A549 (cell line): Measurements from ENCODE around the gene ANGEL1. TPM values are rescaled to one million over a fixed set of nuclear protein-coding genes. Genes with fewer than 3 reads are reported as not detected.

Source experiments
- ATAC-seq, 2 experiments: fragments of 200-7000 bp in 1 of 2; fragments of >200 bp in 1 of 2; cut with Nextera tagmentation in 1 of 2; cut with Tn5 transposase in 1 of 2; 3 replicates each; pipeline versions ENCODE4 v1.8.0 to v1.9.1; 2018 to 2020; ENCODE audit warnings: mild to moderate bottlenecking in 1 of 2, moderate library complexity in 1 of 2
- CTCF ChIA-PET: fragments of 300-600 bp; sonication (Branson Sonifier 250); formaldehyde crosslinking; extraction: SDS; loops from one replicate; lab custom pipeline; 2021; ENCODE audit warnings: antibody characterized with exemption, inconsistent platforms; lab: Yijun Ruan, JAX
- POLR2A ChIA-PET: fragments of 350-600 bp; formaldehyde crosslinking; extraction: SDS; loops from one replicate; lab custom pipeline; 2021; ENCODE audit warnings: antibody characterized with exemption, inconsistent platforms; lab: Yijun Ruan, JAX
- DNase-seq, 2 experiments: peaks; one replicate each; pipeline versions ENCODE4 v3.0.0 to v3.0.0-alpha.2; 2011 to 2016; ENCODE audit warnings: low read depth in 1 of 2, low spot score in 1 of 2
- FAIRE-seq: peaks from 2 replicates; lab custom pipeline; 2011; peaks lifted over from hg19 to GRCh38; lab: Jason Lieb, UNC
- H3K27ac ChIP-seq, 2 experiments: fragments of >200 bp; sonication (Bioruptor Twin); formaldehyde crosslinking; 3 replicates each; pipeline ENCODE4 v1.5.1; 2016 to 2017
- H3K4me1 ChIP-seq: fragments of >200 bp; sonication (Bioruptor Twin); formaldehyde crosslinking; 3 replicates; pipeline ENCODE4 v1.6.1; 2016
- H3K4me2 ChIP-seq: fragments of >200 bp; sonication (Bioruptor Twin); formaldehyde crosslinking; 3 replicates; pipeline ENCODE4 v1.6.1; 2016
- H3K4me3 ChIP-seq: fragments of >200 bp; sonication (Bioruptor Twin); formaldehyde crosslinking; 3 replicates; pipeline ENCODE4 v1.5.1; 2016
- H3K9me3 ChIP-seq: fragments of >200 bp; sonication (Bioruptor Twin); formaldehyde crosslinking; 3 replicates; pipeline ENCODE4 v1.6.1; 2016
- BHLHE40 ChIP-seq: IDR thresholded peaks from 2 replicates; pipeline ENCODE4 v1.6.1; 2012; ENCODE audit warnings: low read depth, low read length, inconsistent platforms
- CHD4 ChIP-seq: fragments of 200-600 bp; sonication (generic); IDR thresholded peaks from 2 replicates; pipeline ENCODE4 v1.6.1; 2016; ENCODE audit warnings: antibody characterized with exemption, mild to moderate bottlenecking, borderline replicate concordance
- CTCF ChIP-seq: fragments of >200 bp; sonication (Bioruptor Twin); formaldehyde crosslinking; IDR thresholded peaks from 3 replicates; pipeline ENCODE4 v1.5.1; 2016
- EHMT2 ChIP-seq: fragments of 200-600 bp; sonication (generic); IDR thresholded peaks from 2 replicates; pipeline ENCODE4 v1.6.1; 2016; ENCODE audit warnings: antibody characterized with exemption, low read depth, mild to moderate bottlenecking, moderate library complexity
- ESRRA ChIP-seq: fragments of 150-350 bp; IDR thresholded peaks from 2 replicates; pipeline ENCODE4 v1.6.1; 2014; ENCODE audit warnings: mild to moderate bottlenecking, low read length, borderline replicate concordance
- FOXS1 ChIP-seq: fragments of 250-450 bp; sonication (Bioruptor Pico); IDR thresholded peaks from 2 replicates; pipeline ENCODE4 v1.5.0; 2020; ENCODE audit warnings: mild to moderate bottlenecking, moderate library complexity
- HOXA7 ChIP-seq: fragments of 250-450 bp; sonication (Bioruptor Pico); IDR thresholded peaks from 2 replicates; pipeline ENCODE4 v1.5.0; 2020; ENCODE audit warnings: mild to moderate bottlenecking, moderate library complexity
- HOXB5 ChIP-seq: fragments of 250-450 bp; sonication (Bioruptor Pico); IDR thresholded peaks from 2 replicates; pipeline ENCODE4 v1.5.0; 2020; ENCODE audit warnings: mild to moderate bottlenecking, moderate library complexity
- JUNB ChIP-seq: fragments of >200 bp; sonication (Bioruptor Twin); formaldehyde crosslinking; IDR thresholded peaks from 2 replicates; pipeline ENCODE4 v1.6.1; 2016
- KDM5A ChIP-seq: fragments of 200-600 bp; sonication (generic); IDR thresholded peaks from 2 replicates; pipeline ENCODE4 v1.6.1; 2016; ENCODE audit warnings: antibody characterized with exemption, mild to moderate bottlenecking
- MAFK ChIP-seq: fragments of 450-650 bp; IDR thresholded peaks from 2 replicates; pipeline ENCODE4 v1.6.1; 2014; ENCODE audit not compliant: partially characterized antibody
- MAX ChIP-seq: IDR thresholded peaks from 2 replicates; pipeline ENCODE4 v1.6.1; 2012
- MAZ ChIP-seq: fragments of 150-350 bp; IDR thresholded peaks from 2 replicates; pipeline ENCODE4 v1.6.1; 2014; ENCODE audit warnings: antibody characterized with exemption, low read depth, low read length, borderline replicate concordance
- MYC ChIP-seq: IDR thresholded peaks from 2 replicates; pipeline ENCODE4 v1.6.1; 2012; ENCODE audit warnings: mild to moderate bottlenecking, inconsistent platforms, low read length, improper control_type of control experiment, borderline replicate concordance
- NPAS2 ChIP-seq: fragments of 250-450 bp; sonication (Bioruptor Pico); IDR thresholded peaks from 2 replicates; pipeline ENCODE4 v1.8.0; 2022; ENCODE audit warnings: mild to moderate bottlenecking, moderate library complexity, borderline replicate concordance
- PBX3 ChIP-seq: IDR thresholded peaks from 2 replicates; pipeline ENCODE4 v1.6.1; 2012
- RCOR1 ChIP-seq: fragments of 150-350 bp; IDR thresholded peaks from 2 replicates; pipeline ENCODE4 v1.6.1; 2014; ENCODE audit warnings: antibody characterized with exemption, low read length, low read depth
- ZC3H11A ChIP-seq: fragments of 450-650 bp; IDR thresholded peaks from 2 replicates; pipeline ENCODE4 v1.6.1; 2014; ENCODE audit warnings: antibody characterized with exemption, mild to moderate bottlenecking
- ZFP36 ChIP-seq: fragments of 450-650 bp; IDR thresholded peaks from 2 replicates; pipeline ENCODE4 v1.6.1; 2014; ENCODE audit warnings: borderline replicate concordance; ENCODE audit not compliant: partially characterized antibody
- WGBS: methylation state at CpG from one replicate; pipeline ENCODE4 v1.1.6; 2017; ENCODE audit errors: missing lambda C conversion rate; 5-methylcytosine and 5-hydroxymethylcytosine counted together
- polyA plus RNA-seq, 4 experiments: library from polyadenylated mRNA; depleted of rRNA in 3 of 4; stranded (reverse); fragments of >200 nt; fragmentation: RNase III in 1 of 4; extraction: RNeasy Plus Mini Kit Qiagen cat#74134 plus additional on column Dnase treatment in 1 of 4; gene quantifications; 2 replicates in 3 of 4; 3 replicates in 1 of 4; pipeline ENCODE4 v1.2.3, GENCODE V29; 2011 to 2017
- TF ChIP-seq, protein P1 (sequence below): fragments of >200 bp; sonication (Bioruptor Twin); formaldehyde crosslinking; IDR thresholded peaks from 2 replicates; pipeline ENCODE4 v1.6.1; 2016
- TF ChIP-seq, protein P2 (sequence below): IDR thresholded peaks from 2 replicates; pipeline ENCODE4 v1.6.1; 2012; ENCODE audit warnings: low read depth, borderline replicate concordance

ANGEL1 gene
- polyA plus RNA-seq, 2 of the 4 experiments (the other 2 are of a cell fraction) = 9.7 to 17.6 TPM

DNA sequence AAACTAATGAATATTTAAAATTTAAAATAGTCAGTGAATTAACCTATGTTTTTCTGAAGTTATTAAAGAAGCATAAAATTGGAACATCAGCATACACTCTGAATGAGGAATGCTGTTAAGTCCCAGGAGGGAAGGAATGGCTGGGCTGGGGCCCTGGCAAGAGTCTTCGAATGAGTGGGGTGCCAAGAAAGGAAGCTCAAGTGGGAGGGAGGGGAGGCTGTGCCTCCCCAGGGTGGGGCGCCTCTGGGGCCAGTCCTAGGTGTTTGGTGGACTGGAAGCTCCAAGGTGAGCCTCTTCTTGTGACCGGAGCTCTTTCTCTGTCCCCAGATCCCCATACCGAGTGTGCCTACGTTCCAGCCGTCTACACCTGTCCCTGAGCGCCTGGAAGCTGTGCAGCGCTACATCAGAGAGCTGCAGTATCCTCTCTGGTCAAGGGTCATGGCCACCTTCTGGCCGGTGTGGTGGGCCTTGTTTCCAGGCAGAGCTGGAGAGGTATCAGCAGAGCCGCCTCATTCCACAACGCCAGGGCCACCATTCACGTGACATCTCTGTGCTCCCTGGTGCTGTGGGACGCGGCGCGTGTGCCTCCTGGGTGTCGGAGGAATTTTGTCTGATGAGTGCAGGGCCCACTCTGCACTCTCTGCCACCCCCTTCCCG is 42.9 kb downstream of the ANGEL1 start:
- POLR2A ChIA-PET = interaction anchor here (0.6 kb wide), 1 partner anchor 41 kb away, joined by 3 read pairs; no protein-coding TSS in a partner anchor

GRCh38 chr14:76768671-76769500 is 43.8 kb downstream of the ANGEL1 start:
- Histone ChIP-seq H3K27ac (no peak overlapping the region), H3K4me2 (no peak overlapping the region)
- no peak for FAIRE-seq

More for the DNA sequence above, 42.9 kb downstream of the ANGEL1 start:
- no peak for ATAC-seq
- no peaks in the 10 kb centered on the region for H3K9me3 ChIP-seq
- no peak for TF ChIP-seq HOXB5 (CRISPR knock-in tag)
- TF ChIP-seq, protein P1, sequence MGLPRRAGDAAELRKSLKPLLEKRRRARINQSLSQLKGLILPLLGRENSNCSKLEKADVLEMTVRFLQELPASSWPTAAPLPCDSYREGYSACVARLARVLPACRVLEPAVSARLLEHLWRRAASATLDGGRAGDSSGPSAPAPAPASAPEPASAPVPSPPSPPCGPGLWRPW = no peak
- TF ChIP-seq CTCF = no peak
- TF ChIP-seq ESRRA = no peak
- TF ChIP-seq MAX = no peak
- no peak for TF ChIP-seq FOXS1 (CRISPR knock-in tag)
- TF ChIP-seq EHMT2 = no peak
- no peak for TF ChIP-seq KDM5A
- no peak for TF ChIP-seq MAZ
- TF ChIP-seq JUNB = no peak
- no peak for TF ChIP-seq ZFP36
- DNase-seq = no peak
- no peak for FAIRE-seq
- peaks cover 15% of the 10 kb centered on the region for H3K4me1 ChIP-seq
- no peak overlapping the region for H3K27ac ChIP-seq
- H3K4me3 ChIP-seq = no peak overlapping the region
- H3K4me2 ChIP-seq = no peak overlapping the region
- CTCF ChIA-PET = interaction anchor here (0.9 to 1.5 kb wide), 4 partner anchors 10 to 60 kb away, joined by 3 to 7 read pairs (median 6); no protein-coding TSS in a partner anchor
- WGBS = 83% methylated on average over 18 of the region's 18 CpGs

More at GRCh38 chr14:76768671-76769500, 43.8 kb downstream of the ANGEL1 start:
- TF ChIP-seq RCOR1 (no peak), MYC (no peak), NPAS2 (no peak), CTCF (no peak), CHD4 (no peak), KDM5A (no peak), ZFP36 (no peak), HOXA7 (no peak), ZC3H11A (no peak), BHLHE40 (no peak), PBX3 (no peak), MAFK (no peak)
- TF ChIP-seq, protein P2, sequence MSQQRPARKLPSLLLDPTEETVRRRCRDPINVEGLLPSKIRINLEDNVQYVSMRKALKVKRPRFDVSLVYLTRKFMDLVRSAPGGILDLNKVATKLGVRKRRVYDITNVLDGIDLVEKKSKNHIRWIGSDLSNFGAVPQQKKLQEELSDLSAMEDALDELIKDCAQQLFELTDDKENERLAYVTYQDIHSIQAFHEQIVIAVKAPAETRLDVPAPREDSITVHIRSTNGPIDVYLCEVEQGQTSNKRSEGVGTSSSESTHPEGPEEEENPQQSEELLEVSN = no peak
- TF ChIP-seq, all 56 proteins: peak for 0
- ATAC-seq (no peak), DNase-seq (no peak)
- ChIA-PET CTCF (interaction anchor here (0.9 to 1.6 kb wide), 5 partner anchors 9 to 59 kb away, joined by 3 to 7 read pairs (median 7); no protein-coding TSS in a partner anchor), POLR2A (no interaction called here)
- no peaks in the 10 kb centered on the region for H3K9me3 ChIP-seq
- WGBS = 59% methylated on average over 8 of the region's 11 CpGs
- peaks cover 12% of the 10 kb centered on the region for H3K4me1 ChIP-seq
- no peak overlapping the region for H3K4me3 ChIP-seq
